Activated T-helper 1 cell treated with anti-CD3 and anti-CD28 coated beads, Interleukin-2, amount 50 U/mL, for 16 hours (primary cell): ENCODE results near the gene KDM3B.
A peak's percentile ranks its signal among the peaks of the same experiment; 100 is the strongest.
"Not testable (repeated sequence)": the region's sequence is repeated elsewhere in the genome, so short reads cannot be mapped to it uniquely, and the experiment has no call there.

Source experiments
- DNase-seq, 2 donors: peaks; one replicate each; pipeline ENCODE4 v3.0.0-alpha.2; 2020; ENCODE audit warnings: low read depth in 1 of 2, low spot score in 1 of 2

Gene KDM3B, protein sequence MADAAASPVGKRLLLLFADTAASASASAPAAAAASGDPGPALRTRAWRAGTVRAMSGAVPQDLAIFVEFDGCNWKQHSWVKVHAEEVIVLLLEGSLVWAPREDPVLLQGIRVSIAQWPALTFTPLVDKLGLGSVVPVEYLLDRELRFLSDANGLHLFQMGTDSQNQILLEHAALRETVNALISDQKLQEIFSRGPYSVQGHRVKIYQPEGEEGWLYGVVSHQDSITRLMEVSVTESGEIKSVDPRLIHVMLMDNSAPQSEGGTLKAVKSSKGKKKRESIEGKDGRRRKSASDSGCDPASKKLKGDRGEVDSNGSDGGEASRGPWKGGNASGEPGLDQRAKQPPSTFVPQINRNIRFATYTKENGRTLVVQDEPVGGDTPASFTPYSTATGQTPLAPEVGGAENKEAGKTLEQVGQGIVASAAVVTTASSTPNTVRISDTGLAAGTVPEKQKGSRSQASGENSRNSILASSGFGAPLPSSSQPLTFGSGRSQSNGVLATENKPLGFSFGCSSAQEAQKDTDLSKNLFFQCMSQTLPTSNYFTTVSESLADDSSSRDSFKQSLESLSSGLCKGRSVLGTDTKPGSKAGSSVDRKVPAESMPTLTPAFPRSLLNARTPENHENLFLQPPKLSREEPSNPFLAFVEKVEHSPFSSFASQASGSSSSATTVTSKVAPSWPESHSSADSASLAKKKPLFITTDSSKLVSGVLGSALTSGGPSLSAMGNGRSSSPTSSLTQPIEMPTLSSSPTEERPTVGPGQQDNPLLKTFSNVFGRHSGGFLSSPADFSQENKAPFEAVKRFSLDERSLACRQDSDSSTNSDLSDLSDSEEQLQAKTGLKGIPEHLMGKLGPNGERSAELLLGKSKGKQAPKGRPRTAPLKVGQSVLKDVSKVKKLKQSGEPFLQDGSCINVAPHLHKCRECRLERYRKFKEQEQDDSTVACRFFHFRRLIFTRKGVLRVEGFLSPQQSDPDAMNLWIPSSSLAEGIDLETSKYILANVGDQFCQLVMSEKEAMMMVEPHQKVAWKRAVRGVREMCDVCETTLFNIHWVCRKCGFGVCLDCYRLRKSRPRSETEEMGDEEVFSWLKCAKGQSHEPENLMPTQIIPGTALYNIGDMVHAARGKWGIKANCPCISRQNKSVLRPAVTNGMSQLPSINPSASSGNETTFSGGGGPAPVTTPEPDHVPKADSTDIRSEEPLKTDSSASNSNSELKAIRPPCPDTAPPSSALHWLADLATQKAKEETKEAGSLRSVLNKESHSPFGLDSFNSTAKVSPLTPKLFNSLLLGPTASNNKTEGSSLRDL (N-terminal part only)

DNA sequence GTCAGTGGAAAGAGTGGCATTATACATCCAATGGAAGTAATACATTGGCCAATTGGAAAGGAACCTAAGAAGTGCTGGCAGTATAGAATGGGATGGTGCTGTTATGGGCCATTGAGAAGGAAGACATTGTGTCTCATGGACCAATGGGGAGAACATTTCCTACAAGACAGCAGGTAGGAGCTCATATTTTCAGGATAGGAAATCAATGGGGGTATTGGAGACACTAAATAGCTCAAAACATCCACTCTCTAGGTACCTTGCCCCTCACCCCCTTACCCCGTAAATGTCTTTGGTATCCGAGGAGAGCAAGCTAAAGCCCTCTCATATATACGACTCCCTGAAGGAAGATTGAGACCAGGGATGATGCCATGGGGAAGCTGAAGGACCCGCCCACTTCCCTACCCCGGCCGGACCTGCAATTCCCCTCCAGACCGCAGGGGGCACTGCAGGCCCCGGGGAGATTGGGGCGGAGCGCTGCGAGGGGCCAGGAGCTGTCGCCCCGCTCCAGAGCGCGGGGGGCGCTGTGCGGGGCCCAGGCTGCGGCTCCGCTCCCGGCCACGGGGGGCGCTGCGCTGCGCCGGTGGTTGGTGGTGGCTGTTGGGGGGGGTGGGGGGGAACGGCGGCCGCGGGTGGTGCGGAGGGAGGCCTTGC is at the start of gene KDM3B:
TSS of gene KDM3B (plus strand) at position 615 of the 651 bp plus-strand sequence. CDS start 111 bp downstream, outside the sequence.
- peak; percentile 85 to 93 for DNase-seq

DNA sequence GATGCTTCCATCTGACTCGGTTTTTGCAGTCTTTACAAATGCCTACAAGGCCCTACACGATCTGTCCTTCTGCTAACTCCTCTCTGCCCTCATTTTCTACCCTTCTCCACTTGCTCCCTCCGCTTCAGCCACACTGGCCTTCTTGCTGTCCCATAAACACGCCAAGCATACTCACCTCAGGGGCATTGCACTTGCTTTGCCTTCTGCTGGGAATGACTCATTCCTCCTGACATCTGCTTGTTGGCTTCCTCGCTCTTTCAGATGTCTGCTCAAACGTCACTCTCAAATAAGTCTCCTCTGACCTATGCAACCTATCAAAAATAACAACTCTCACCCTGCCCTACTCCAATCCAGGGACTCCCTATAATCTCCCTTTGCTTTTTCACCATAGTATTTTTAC is 49.1 kb upstream of the KDM3B start:
- DNase-seq = no peak

DNA sequence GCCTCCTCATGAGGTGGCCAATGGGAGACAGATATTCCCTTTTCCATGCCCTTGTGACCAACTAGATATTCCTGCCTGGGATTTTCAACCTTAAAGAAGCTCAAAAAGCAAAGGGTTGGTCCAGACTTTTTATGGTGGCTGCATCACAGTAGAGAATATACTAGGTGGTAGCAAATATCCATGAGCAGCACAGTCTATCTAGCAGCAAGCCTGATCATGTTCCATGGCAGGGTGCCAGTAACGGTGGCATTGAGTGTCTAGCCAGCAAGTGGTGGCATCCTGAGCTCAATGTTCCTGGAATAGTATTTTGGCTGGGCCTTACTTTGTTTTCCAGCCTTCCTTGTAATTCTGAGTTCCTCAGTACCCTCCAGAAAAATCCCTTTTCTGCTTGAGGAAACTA is 46.7 kb upstream of the KDM3B start:
- DNase-seq = no peak

DNA sequence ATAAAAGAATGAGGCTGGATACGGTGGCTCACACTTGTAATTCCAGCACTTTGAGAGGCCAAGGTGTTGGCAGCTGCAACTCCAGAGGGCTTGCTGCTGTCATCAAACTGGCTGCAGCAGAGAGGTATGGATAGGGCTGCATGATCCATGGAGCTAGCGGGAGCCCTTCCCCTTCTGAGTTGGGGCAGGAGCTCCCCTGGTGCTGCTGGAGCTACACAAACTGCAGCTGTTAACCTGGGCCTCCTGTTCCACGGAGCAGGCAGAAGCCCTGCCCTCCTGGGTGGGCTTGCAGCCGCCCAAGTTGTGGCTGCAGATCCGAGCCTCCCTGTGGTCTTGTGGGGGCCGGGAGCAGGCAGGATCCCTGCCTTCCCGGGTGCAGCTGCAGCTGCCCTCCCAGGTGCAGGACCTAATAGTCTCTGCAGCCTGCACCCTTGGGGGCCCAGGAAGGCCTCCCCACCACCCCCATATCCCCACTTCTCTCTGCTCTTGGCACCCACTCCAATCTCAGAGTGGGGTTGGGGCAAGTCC is 36.7 kb upstream of the KDM3B start:
- DNase-seq = no peak

DNA sequence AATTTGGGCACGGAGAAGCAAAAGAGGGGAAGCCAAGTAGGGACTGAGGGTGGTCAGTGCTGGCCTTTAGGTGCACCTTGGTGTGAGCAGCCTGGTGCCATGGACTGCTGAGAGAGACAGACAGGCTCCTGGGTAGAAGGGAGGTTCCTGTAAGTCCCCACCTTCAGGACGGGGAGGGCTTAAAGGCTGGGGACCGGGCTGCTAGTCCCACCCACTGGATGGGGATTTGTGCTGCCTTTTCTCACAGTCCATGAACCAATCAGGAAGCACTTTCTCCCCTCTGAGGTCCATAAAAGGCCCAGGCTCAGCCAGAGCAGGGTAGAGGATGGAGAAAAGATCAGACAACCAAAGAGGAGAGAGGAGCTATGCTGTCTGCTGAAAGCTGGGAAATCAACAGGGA is 36.1 kb upstream of the KDM3B start:
- DNase-seq = no peak

DNA sequence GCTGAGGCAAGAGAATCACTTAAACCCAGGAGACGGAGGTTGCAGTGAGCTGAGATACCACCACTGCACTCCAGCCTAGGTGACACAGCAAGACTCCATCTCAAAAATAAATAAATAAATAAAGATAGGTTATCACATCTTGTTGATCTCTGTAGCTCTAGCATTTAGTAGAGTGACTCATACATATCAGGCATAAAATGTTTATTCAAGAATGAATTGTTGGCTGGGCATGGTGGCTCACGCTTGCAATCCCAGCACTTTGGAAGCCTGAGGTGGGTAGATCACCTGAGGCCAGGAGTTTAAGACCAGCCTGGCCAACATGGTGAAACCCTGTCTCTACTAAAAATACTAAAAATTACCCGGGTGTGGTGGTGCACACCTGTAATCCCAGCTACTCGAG is 34.3 kb upstream of the KDM3B start:
- not testable (repeated sequence) for DNase-seq

DNA sequence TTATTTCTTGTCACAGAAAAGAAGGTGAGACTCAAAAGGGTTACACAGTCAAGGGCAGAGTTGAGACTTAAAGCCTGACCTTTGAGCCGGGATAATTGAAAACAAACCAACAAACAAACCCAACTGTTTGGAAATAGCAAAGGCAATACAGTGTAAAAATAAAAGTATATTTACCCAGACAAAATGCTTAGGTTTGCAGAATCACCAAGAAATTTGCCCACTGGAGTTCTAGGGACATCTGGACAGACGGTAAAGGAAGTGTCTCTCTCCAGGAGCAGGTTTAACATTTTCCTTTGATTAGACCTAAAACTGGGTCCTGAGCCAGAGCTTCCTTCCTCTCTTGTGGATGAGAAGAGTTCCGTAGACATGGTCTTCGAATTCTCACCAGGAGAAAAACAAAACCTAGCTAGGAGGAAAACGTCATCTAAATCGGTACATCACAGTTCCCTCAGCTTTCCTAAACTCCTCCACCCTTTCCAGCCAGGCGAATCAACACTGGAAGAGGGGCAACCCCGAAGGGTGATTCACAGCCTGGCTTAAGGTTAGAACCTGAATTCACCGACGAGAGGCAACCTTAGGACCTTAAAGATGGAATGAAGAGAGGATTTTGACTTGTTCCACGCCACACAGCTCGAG is 21.6 kb upstream of the KDM3B start:
- DNase-seq = no peak

DNA sequence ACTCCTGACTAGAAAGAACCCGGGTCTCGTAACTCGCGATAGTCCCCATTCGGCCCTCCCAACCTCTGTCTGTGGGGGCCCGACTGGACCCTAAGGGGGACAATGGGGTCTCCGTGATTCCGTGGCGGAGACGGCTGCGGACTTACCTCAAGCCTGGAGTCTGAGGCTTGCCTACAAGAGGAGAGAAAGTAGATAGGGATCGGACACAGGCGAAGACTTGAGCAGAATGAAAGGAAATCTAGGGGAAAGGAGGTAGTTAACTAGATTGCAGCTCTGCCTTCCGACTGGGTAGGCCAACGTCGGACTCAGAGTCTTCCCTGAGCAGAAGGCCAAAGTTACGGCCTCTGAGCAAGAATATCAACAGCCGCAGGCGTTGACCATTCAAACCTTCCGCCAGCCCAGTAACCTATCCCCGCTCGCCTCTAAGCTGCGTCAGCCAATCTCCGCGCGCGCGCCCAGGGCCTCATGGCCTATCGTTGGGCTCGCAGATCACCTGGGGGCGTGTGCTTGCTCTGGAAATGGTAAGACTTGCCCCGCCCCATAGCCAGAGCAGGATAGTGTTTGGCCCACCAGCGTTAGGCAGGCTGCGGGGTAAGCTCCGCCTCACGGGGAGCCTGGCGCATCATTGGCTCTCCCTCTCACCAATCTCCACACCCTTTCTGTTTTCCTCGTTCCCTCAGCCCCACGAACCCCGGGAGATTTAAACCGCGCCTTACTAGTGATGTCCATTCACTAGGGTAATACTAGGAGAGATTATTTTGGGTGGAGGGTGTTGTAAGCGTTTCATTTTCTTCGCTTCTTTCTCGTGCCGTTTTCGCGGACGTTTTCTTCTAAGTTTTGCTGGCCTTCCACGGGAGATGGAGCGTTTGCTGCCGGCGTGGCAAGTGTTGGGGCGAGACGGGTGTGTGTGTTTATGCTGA is 20.8 kb upstream of the KDM3B start, which contains the start of gene CDC25C:
TSS of gene CDC25C (minus strand) at position 356 of the 920 bp plus-strand sequence. CDS start 624 bp downstream, outside the sequence.
- peak; percentile 91 to 93 for DNase-seq

DNA sequence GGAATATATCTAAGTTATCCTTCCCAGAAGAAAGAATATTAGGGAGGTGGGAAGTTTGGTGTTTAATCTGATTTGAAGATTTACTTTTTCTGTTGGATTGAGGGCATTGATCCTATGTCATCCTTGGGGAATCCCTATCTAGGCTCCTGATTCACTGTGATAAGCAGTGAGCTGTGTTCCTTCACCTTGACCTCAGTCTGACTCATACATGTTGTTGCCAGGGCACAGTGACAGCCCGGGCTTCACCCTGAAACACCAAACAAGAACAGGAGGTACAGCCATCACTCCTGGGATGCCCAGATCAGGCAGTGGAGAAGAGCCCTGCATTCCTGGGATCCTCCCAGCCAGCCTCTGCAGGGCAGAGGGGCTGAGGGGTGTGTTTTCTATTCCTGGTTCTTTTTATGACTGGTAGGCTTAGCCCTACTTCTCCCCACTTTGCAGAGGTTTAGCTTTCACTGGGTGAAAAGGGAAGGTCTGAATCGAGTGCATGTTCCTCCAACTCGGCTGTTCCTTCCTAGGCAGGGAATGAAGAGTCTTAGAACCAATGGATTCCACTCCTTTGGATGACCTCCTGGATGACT is 17.5 kb upstream of the KDM3B start:
- no peak for DNase-seq

DNA sequence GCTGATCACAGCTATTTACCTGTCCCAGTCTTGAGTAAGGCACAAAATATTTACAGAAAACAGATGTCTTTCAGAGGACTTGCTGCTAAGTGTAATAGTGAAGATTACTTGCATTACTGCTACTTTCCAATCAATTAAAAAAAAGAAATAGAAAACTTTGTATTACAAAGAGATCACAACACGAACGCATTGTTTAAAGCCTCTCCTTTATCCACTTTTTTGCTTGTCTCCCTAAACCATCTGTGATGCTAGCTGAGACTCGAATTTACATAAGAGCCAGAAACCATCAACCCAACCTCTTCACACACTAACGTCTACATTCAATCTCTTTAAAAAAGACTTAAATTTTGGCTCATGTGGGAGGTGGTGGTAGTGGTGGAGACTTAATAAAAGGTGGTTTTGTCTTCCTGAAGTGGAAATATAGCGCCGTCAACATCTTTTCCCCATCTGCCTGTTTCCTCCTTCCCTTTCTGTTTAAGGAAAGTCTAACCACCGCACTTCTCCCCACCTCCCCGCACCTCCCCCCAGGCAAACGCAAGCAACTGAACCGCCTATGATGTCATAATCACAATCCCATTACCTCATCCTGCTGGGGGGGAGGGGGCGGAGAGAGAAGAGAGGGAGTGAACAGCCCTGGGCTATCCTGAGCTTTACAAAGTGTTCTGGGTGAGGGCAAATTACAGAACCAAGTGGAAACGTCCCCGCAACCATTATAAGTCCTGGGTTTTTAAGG is 15.4 kb upstream of the KDM3B start:
- no peak for DNase-seq

DNA sequence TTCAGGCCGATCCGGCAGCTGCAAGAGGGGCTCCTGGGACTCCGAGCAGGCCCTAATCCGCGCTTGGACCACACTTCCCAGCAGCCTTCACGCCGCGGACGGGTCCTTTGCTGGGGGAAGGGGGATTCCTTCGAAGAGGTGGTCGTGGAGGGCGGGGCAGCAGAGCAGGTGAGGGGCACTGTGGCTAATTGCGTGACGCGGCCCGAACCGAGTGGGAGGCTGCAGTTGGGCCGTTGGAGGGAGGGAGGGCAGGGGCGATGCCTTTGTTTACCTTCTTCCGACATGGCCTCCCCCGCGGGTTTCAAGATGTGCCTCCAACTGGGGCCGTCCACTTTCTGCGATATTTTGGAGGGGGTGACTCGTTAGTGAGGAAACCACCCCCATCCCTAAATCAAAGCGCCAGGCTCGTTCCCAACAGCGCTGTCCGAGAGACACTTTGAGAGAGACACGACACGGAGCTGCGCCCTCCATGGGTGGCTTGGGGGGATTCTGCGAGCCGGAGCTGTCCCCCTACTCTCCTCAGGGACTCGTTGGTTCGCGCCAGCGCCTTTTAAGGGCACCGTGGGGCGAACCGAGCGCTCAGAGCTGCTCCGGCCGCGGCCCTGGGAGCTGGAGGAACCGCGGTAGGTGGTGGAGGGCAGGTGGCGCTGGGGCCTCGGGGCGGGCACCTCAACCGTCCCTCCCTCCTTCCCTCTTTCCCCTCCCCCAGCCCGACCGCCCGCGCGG is 14.6 kb upstream of the KDM3B start, which contains the start of gene FAM53C:
TSS of gene FAM53C (plus strand) at position 582 of the 726 bp plus-strand sequence. CDS start 3,070 bp downstream, outside the sequence.
- DNase-seq = peak; percentile 84 to 86

DNA sequence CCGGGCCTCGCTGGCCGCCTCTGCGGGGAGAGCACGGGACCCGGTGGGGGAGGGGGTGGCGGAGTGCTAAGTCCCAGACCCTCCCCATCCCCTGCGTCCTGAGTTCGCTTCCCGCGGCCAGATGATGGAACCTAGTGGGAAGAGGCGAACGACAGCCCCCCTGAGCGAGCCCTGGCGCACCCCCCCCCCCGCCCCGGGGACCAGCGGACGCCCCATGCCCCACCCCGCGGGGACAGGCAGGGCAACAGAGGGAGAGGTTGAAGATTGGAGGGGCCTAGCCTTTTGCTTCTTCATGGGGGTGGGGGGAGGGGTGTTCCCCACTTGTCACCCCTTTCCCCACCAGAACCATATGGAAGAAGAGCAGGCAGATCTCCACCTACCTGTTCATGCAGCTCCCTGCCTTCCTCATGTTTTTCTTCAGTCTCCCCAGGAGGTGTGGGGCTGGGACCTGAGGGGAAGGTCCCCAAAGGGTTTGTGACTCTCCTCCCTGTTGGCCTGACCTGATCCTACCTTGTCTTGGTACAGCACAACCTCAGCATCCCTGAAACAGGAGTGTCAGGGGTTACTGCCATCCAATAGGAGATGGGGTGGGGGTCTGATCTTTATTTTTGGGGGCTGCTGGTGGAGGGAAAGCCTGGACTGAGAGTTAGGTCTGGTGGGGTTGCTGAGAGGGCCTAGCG is 13.9 kb upstream of the KDM3B start:
- no peak for DNase-seq

DNA sequence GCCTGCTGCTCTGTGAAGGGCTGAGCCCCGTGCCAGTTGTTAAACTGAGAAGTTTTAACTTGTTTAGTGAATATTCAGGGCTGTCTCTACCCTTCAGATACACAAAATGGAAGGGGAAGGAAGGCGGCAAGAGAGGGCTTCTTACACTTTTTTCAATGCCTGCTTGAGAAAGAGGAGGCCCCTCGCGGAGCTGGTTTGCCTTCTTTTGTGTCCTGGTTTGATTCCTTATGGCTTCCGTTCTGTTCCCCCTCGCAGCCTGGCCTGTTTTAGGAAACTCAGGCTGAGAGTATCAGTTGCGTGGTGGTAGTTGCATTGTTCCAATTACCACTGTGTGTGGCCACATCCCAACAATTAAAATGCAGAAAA is 13.4 kb upstream of the KDM3B start:
- no peak for DNase-seq

DNA sequence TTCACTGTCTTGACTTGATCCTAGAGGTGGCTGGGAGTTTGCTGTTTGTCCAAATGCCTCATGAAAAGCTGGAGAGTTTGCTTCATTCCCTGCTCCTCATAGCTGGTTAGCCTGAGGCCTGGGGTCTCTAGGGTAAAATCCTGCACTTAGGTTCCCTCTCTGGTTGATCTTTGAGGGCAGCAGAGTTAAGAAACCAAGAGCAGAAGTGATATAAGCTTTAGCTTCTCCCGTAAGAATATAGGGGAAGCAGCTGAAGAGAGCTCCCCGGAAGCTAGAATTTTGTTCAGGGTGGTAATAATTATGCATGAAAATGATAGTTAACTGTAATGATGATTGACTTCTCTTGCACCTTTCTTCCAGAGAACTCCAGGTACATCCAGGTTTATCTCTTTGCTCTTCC is 13.0 kb upstream of the KDM3B start:
- no peak for DNase-seq

DNA sequence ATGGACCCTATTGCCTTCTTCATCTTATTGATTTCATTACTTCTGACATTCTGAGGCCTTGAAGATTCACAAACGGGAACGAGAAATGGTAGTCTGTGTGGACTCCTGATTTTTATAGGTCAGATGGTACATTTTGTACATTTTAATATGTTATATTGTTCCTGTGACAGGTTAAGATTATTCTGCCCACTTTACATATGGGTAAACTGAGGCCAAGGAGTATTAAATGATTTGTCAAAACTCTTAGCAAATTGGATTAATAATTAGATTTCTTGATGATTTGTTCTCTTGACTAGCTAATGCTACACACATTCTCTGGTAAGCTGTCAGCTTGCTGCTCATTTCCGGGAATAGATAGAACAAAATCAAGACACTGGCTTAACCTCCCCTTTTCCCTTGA is 12.5 kb upstream of the KDM3B start:
- no peak for DNase-seq

DNA sequence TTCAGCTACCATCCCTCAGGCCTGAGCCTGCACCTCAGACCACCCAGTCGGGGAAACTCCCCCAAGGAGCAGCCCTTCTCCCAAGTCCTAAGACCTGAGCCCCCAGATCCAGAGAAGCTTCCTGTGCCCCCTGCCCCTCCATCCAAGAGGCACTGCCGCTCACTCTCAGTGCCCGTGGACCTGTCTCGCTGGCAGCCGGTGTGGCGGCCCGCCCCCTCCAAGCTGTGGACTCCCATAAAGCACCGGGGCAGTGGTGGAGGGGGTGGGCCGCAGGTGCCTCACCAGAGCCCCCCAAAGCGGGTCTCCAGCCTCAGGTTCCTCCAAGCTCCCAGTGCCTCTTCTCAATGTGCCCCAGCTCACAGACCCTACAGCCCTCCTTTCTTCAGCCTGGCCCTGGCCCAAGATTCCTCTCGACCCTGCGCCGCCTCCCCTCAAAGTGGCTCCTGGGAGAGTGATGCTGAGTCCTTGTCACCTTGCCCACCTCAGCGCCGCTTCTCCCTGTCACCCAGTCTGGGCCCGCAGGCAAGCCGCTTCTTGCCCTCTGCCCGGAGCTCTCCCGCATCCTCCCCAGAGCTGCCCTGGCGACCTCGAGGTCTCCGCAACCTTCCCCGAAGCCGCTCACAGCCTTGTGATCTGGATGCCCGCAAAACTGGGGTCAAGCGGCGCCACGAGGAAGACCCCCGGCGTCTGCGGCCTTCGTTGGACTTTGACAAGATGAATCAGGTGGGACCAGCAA is 7.4 kb upstream of the KDM3B start:
- DNase-seq = no peak
